Astrocyte of the cerebellum (primary cell): ENCODE data around the gene NOL12.

Experiments used
- DNase-seq: peaks from one replicate; pipeline ENCODE4 v3.0.0-alpha.2; 2011; ENCODE audit warnings: low read depth
- H3K4me3 ChIP-seq: 2 replicates; pipeline ENCODE4 v1.5.1; 2011; ENCODE audit warnings: mild to moderate bottlenecking, low read depth, low read length, moderate library complexity
- CTCF ChIP-seq: IDR thresholded peaks from 2 replicates; pipeline ENCODE4 v1.5.1; 2012; ENCODE audit warnings: low read length, low read depth, moderate library complexity, mild to moderate bottlenecking; ENCODE audit errors: missing control alignments
- in situ Hi-C: cut with HindIII; loops from 2 replicates; pipeline ENCODE4 v1.10.0; 2017; ENCODE audit warnings: low sequenced_read_pairs

The NOL12 gene

GRCh38 chr22:37686002-37686982 is at the start of gene NOL12:
Gene NOL12 (plus strand): TSS chr22:37686343. CDS start chr22:37686393, 50 bp downstream.
- no peak for TF ChIP-seq CTCF
- in situ Hi-C loops: no loop called here
- H3K4me3 ChIP-seq: peak within 1 kb of the TSS; percentile 82
- DNase-seq: peak; percentile 66

GRCh38 chr22:37636949-37637273 is 49.2 kb upstream of the NOL12 start:
- no peak for TF ChIP-seq CTCF
- in situ Hi-C loops: no loop called here

GRCh38 chr22:37638391-37639069 is 47.6 kb upstream of the NOL12 start:
- no peak for DNase-seq
- H3K4me3 ChIP-seq: no peak overlapping the region
- in situ Hi-C loops: no loop called here

More at GRCh38 chr22:37636949-37637273, 49.2 kb upstream of the NOL12 start:
- DNase-seq: no peak
- no peak overlapping the region for H3K4me3 ChIP-seq

GRCh38 chr22:37639070-37639760 is 46.9 kb upstream of the NOL12 start, which contains the start of gene SH3BP1:
Gene SH3BP1 (plus strand): TSS chr22:37639669. CDS start chr22:37639788, 119 bp downstream.
- H3K4me3 ChIP-seq: peak within 1 kb of the TSS; percentile 51
- TF ChIP-seq CTCF: no peak
- in situ Hi-C loops: no loop called here
- no peak for DNase-seq

More at GRCh38 chr22:37638391-37639069, 47.6 kb upstream of the NOL12 start:
- no peak for TF ChIP-seq CTCF

- DNase-seq: no peak
- peak overlapping the region; percentile 51 for H3K4me3 ChIP-seq
- in situ Hi-C loops: no loop called here
- no peak for TF ChIP-seq CTCF
These were observed 46.2 kb upstream of the NOL12 start for GRCh38 chr22:37639771-37640590.
